HG03520 (cell line): ENCODE measurements around the gene CADM3.
A peak's percentile ranks its signal among the peaks of the same experiment; 100 is the strongest.

Experiments used
- ATAC-seq: cut with Tn5 transposase; IDR thresholded peaks from one replicate; pipeline ENCODE4 v1.9.1; 2021; ENCODE audit warnings: mild to moderate bottlenecking, moderate library complexity; ENCODE audit not compliant: unreplicated experiment

The CADM3 gene

GRCh38 chr1:159204161-159205141 is 33.0 kb downstream of the CADM3 start, which contains the start of gene ACKR1:
Gene ACKR1, plus strand, starts transcription at chr1:159204875. Its CDS starts 85 bp downstream, at chr1:159204960.
- ATAC-seq = no peak

GRCh38 chr1:159205225-159205624 is 33.8 kb downstream of the CADM3 start:
- no peak for ATAC-seq

- no peak for ATAC-seq
Observed at GRCh38 chr1:159206110-159206509, 34.7 kb downstream of the CADM3 start.

- no peak for ATAC-seq
Observed at GRCh38 chr1:159207080-159207479, 35.7 kb downstream of the CADM3 start.

- ATAC-seq = no peak
Observed at GRCh38 chr1:159207774-159208173, 36.4 kb downstream of the CADM3 start.

GRCh38 chr1:159208175-159208825 is 36.9 kb downstream of the CADM3 start:
- no peak for ATAC-seq

GRCh38 chr1:159209061-159209460 is 37.6 kb downstream of the CADM3 start:
- no peak for ATAC-seq

GRCh38 chr1:159211331-159212136 is 40.1 kb downstream of the CADM3 start:
- no peak for ATAC-seq

- no peak for ATAC-seq
Observed at GRCh38 chr1:159212596-159212995, 41.2 kb downstream of the CADM3 start.

GRCh38 chr1:159214149-159214760 is 42.8 kb downstream of the CADM3 start:
- ATAC-seq = no peak

- ATAC-seq = no peak
Observed at GRCh38 chr1:159218649-159219636, 47.5 kb downstream of the CADM3 start.

- ATAC-seq = no peak
Observed at GRCh38 chr1:159222075-159222865, 50.9 kb downstream of the CADM3 start.

- ATAC-seq = no peak
Observed at GRCh38 chr1:159223004-159223403, 51.6 kb downstream of the CADM3 start.

GRCh38 chr1:159228554-159228953 is 57.1 kb downstream of the CADM3 start:
- no peak for ATAC-seq

- no peak for ATAC-seq
Observed at GRCh38 chr1:159229260-159229885, 58.0 kb downstream of the CADM3 start.

GRCh38 chr1:159229896-159230295 is 58.5 kb downstream of the CADM3 start:
- no peak for ATAC-seq

GRCh38 chr1:159239551-159240220 is 68.3 kb downstream of the CADM3 start:
- peak; percentile 96 for ATAC-seq

GRCh38 chr1:159247266-159247665 is 75.9 kb downstream of the CADM3 start:
- ATAC-seq = no peak
